Body of pancreas (tissue), 4 donors: ENCODE results near the gene TTC3.

Source experiments
- CTCF ChIP-seq, 7 experiments: fragments of 450-650 bp in 4 of 7; fragments of 200-600 bp in 3 of 7; sonication (generic) in 3 of 7; IDR thresholded peaks; one replicate each; pipeline ENCODE4 v1.5.1; 2016 to 2019; ENCODE audit warnings: antibody characterized with exemption in 7 of 7
- POLR2A ChIP-seq, 3 donors: fragments of 450-650 bp; IDR thresholded peaks; one replicate each; pipeline ENCODE4 v1.6.1; 2016; ENCODE audit warnings: antibody characterized with exemption in 3 of 3, mild to moderate bottlenecking in 2 of 3

DNA sequence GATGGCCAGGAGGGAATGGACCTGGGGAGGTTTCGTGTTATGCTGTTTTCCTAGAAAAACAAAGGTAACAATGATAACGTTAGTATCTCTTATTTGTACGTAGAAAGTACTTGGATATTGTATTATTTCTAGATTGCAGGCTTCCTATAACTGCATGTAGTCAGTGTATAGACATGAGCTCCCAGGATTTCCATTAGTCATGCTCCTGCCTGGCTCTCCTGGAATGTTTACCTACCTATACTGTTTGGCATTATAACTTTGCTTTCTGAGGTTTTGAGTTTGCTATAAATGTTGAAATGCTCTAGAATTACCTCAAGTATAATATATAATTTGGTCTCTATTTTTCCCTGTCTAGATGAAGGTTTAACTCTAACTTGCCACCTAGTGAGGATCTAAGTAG, 66.1 kb downstream of the TTC3 start:
- TF ChIP-seq CTCF (IDR thresholded peaks at IDR 0.05) (no peak), POLR2A (IDR thresholded peaks at IDR 0.05) (no peak)
